D341Med (cell line): ENCODE results near the gene CDH16.
"Not testable (repeated sequence)": the region's sequence is repeated elsewhere in the genome, so short reads cannot be mapped to it uniquely, and the experiment has no call there.

Source experiments
- DNase-seq: peaks from one replicate; pipeline ENCODE4 v3.0.0; 2012; ENCODE audit warnings: low spot score

The CDH16 gene

DNA sequence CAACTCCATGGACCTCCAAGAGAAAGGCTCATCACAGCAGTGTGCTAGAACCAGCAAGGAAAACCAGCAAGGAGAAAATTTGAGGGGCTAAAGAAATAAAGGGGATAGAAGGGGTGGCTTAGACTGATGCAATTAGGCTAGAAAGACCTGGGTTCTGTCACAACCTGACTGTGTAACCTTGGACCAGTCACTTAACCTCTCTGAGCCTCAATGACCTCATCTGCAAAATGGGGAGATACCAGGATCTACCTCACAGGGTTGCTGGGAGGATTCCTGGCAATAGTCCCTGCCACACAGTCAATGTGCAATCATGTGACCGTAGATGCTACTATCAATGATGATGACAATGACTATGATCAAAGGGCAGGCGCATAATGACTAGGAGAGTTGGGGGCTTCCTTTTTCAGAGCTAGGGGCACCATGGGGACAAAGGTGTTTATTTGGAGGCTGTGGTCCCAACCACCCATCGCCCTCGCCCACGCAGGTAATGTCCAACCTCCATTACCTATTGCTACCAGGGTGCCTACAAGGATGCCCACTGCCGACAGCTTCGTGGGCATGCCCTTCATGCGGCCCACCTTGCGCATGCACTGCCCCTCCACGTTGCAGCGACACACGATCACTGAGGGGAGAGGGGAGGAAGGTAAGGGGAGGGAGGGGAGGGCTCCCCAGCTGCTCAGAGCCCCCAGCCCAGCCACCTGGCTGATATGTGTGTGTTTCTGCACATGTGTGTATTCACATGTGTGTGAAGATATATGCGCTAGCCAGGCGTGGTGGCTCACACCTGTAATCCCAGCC lies 9.7 kb downstream of the CDH16 start:
- DNase-seq: no peak

DNA sequence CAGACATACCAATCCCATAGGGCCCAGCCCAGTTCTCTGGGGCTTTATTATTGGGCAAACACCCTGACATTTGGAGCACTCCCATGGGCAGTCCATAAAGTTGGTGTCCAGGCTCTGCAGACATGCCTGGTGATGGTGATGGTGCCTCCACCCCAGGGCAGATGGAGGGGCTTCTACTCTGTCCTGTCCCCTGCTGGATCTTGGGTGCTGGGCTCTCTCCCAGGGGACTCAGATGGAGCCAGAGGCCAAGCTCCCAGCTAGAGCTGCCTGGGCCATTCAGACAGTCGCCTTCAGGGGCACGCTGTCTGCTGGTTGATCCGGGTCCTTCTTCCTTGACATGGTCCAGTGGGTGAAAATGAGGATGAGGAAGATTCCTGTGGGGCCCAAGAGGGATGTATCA lies 10.6 kb downstream of the CDH16 start:
- DNase-seq: no peak

DNA sequence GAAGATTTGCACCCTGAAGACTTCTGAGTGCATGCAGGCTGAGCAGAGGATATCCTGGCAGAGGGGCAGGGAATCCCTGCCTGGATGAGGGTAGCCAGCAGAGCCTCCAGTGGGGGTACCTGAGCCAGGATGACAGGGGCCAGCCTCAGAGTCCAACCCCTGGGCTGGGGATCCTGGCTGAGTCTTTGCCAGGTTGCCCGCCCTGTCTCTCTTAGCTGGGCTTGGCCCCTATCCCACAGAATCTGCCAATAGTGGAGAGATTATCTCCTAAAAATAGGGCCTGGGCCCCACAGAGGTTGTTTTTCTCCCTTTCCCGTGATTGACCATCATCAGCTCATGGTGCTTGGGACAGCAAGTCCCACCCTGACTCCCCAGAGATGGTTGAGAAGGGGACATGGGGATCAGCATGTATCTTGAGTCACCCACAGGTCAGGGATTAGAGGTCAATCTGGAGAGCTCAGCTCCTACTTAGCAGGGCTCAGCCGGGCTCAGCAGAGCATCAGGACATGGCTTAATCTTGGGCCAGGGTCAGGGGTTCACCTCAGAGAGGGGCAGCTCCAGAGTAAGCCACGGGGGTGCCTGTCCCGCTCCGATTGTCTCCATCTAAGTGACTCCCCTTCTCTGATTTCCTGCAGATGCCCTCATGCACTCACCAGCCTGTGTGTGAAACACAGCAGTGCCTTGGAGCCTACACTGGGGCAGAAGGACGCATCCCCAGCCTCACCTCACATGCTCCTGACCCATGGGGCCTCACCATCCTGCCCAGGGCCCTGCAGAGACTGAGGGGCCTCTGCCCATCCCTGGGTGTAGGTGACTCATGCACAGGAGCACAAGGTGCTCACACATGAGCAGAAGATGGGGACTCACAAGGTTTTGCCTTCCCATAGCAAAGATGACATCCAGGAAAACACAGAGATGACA lies 11.5 kb downstream of the CDH16 start:
- DNase-seq: no peak

DNA sequence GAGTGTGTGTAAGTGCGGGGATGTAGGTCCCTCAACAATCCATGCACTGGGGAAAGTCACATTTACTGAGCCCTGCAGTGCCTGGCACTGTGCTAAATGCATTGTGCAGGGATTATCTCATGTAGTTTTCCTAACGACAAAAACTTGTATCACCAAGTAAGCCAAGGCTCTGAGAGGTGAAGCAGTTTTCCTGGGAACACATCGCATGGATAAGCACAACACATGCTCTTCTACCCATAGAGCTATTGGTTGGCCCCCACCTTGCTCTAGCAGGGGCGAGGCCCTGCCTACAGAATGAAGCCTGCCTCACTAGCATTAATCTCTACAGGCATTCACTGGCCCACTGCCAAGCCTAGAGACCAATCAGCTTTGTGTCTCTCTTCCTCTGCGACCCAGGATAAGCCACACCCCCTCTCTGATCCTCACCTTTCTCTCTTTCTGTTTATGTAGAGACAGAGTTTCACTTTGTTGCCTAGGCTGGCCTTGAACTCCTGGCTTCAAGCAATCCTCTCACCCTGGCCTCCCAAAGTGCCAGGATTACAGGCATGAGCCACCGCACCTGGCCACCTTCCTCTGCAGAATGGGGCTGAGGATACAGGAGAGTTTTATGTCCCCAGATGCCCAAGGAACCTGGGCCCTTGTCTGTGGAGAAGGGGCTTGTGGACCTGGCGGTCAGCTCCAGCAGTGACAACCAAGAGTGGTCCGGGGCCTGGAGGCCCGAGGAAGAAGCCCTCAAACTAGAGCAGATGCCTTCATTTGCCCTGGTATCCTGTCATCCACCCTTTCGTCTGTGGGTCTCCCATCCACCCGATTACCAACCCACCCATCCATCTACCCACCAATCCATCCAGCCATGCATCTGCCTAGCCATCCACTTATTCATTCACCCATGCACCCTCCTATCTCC lies 12.8 kb downstream of the CDH16 start:
- DNase-seq: peak; percentile 80

DNA sequence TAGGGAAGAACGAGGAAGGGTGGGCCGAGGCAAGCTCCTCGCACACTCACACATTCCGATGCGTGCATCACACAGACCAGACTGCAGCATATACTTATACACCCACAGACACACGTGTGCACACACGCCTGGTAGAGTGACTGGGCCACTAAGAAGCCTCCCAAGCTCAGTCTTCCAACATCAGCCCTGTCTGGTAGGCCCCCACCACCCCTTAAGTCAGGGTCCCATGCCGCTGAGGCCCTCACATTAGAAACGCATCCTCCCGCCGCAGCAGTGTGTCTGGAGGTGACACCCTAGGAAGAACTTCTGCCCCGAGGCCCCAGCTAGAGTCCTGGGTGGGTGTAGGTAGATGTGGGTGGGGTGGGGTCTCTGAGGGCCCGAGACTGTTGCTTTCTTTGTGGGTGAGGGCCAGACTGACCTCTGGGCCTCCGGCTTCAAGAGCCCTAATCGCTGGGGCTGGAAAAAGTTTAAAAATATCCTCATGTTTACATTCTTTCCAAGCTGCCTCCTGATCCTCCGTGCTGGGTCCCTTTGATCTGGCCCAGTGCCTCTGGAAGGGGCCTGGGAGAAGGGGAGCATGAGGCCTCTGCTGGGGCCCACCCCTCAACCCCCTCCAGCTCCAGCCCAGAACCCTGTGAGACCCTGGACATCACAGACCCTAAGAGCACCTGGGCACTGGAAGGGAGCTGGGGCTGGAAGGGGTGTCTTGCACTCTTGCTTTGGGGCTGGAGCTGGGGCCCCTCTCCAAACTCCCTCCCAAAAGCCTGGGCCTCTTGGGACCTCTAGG lies 13.6 kb downstream of the CDH16 start:
- DNase-seq: no peak

DNA sequence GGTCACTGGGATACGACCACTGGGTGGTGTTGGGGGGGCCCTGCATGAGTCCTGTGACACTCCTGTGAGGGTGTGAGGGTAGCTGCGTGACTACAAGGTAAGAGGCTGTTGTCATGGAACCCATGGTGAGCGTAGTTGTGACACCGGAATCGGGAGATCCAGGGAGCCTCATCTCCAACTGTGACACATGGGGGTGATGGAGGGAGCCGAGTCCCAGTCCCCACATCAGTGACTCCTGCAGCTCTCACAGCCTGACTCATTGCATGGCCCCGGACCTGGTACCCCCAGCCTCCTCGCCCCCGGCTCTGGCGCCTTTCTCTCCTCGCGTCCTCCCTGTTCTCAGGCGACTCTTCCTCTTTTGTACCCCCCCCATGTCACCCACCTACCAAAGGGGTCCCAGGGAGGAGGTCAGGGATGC lies 14.2 kb downstream of the CDH16 start:
- DNase-seq: no peak

DNA sequence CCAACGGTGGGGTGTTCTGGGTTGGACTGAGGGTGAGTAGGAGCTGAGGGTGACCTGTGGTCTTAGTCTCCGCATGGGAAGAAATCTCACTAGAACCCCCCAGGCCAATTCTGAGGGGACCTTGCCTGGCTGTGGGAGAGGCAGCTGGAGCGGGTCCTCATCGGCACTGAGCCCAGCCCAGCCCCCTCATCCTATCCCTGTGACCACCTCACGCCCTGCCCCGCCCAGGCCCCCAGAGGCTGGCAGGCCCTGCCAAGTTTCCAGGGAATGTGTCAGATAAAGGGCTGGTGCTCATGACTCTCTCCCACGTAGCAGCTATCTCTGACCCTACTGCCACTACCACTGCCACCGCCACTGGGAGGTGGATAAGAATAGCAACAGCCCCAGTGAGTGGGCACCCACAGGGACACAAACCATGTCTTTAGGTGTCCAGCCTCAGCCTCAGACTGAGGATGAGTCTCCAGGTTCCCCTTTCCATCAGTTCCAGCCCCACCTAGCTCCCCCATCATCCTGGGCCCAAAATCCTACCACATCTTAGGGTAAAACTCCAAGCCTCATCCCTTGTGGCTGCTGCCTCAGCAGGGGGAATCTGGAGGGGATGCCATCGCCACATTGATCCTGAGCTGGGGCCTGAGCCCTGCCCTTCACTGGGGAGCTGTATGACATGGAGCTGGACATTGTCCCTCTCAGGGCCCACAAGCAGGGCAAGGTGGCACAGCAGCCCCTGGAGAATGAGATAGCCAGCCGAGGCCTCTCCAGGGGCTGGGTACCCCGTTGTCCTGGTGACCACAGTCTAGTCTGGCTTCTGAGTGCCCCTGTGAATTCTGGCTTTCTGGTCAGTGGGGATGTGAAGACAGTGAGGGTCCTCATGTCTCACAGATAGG lies 14.9 kb downstream of the CDH16 start:
- DNase-seq: no peak

DNA sequence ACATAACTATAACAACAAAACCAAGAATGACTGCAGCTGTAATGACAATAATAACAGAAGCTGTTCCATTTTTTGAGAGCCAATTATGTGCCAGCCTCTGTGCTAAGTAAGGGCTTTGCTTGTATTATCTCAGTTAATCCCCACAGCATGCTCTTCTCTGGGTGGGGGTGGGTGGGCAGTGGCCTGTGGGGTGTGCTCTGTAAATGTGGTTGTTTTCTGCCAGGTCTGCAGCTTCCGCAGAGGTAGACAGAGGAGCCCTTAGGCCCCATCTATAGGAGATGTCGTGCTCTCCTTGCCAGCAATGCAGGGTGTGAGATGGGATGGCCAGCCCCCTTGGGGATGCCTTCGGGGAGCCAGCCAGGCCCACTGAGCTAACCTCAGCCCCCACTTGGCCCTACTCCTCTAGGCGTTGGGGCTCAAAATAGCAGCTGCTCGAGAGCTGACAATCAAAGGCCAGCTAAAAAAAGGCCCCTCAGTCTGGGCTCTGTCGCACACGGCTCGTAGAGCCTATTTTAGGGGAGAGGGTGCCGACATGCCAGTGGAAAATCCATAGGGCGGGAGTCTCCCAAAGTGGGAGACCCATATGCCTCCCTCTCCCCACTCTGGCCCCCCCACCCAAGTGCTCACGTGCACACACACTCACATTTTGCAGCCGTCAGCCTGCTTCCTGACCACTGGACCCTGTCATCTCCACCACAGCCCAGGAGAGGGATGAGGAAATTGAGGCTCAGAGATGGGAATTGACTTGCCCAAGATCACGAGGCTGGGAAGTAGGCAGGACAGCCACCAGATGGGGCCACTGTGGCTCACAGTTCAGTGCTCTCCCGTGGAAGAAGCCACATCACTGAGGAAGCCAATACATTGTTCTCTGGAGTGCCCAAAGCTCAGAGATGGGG lies 15.8 kb downstream of the CDH16 start:
- peak; percentile 69 for DNase-seq

DNA sequence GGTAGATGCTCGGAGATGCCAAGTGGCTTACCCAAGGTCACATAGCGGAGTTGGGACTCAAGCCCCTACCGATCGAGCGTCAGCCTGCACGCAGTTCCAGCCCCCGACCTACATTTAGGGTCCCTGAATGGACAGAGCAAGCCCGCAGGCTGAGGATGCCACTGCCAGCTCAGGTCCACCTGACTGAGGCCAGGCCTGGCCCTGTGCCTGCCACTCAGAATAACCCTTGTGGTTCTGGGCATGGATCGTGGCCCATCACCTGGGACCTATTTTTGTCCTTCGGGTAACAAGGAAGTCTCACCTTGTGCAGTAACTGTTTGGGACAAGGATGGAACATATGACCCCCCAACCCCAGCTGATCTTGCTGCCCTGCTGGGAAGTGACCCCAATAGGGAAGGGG lies 17.1 kb downstream of the CDH16 start:
- DNase-seq: no peak

DNA sequence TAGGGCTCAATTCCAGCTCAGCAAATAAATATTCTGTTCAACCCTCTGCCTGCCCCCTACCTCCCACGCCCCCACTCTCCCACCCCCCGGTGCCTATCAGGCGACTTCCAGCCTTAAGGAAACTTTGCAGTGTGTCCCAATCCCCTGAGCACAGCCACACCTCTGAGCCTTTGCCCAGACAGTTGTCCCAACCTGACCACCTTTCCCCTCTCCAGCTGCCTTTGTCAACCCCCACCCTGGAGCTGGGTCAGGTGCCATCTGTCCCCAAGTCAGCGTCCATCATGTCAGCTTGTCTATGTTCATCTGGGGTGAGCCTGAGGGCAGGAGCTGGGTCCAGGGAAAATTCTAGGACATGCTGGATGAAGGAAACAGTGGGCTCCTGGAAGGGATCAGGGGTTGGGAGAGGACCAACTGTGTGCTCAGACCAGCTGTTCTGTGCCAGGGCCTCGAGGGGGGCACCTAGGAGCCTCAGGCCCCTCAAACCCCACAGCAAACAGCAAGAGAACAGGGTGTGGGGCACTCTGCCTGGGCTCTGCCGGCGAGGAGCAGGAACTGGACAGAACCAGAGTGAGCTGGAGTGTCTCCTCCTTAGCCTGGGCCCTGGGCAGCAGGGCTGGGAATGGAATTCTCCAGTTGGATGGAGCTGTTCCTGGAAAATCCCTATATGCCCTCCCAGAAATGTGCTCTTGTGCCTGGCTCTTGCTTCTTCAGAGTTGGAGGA lies 17.8 kb downstream of the CDH16 start:
- DNase-seq: no peak

DNA sequence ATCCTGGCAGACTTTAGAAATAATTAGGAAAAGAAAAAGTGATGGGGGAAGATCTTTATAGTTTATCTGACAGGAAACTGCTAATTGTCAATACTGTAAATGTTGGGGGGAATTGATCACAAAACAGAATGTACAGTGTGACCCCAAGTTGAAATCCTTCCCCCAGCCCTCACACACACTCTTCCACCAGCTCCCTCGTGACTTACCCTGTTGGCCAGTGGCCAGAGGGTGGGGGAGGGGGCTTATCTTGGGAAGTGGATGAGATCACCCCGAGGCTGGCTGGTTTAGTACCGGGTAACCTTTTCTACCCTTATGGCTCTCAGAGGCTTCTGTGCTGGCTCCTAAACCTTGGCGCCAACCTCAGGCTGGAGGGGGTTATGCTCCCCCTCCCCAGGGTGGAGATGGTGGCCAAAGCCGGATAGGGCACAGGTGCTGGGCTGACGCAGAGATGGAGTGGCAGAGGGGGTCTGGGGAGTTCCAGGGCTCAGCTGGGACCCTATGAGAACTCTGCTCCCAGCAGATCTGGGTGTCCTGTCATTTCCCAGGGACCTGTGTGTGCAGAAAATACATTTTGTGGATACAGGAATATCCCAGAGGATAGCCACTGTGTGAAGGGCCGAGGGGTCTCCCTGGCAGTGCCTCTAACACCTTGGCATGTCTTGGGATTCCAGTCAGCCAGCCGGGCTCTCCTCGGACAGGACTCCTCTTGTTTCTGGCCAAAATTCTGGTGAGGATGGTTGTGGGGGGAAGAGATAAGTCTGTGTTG lies 18.6 kb downstream of the CDH16 start:
- DNase-seq: peak; percentile 52

DNA sequence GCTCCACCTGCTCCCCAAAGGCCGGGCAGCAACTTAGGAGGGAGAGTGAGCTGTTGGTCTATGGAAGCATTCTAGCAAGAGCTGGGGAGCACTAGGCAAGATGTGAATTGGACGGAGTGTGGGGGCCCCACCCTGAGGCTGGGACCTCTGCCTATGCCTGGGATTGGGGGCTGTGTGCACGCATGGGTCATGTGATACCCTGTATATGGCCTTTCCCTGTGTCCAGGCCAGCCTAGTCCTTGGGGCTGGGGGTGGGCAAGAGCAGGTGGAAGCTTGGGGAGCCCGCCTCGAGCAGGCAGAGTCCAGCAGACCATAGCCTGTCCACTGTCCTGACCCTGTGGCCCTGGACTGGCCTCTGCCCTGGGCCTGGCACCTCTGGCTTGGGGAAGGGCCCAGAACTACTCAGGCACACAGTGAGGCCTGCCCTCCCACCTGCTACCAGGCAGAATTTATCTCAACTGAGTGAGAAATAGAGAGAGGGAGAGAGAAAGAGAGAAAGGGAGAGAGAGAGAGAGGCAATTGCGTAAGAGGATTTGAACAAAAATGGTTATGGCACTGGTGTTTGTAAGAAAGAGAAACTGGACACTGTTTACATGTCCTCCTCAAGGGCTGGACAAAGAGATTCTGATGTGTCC lies 19.3 kb downstream of the CDH16 start:
- DNase-seq: peak; percentile 21

DNA sequence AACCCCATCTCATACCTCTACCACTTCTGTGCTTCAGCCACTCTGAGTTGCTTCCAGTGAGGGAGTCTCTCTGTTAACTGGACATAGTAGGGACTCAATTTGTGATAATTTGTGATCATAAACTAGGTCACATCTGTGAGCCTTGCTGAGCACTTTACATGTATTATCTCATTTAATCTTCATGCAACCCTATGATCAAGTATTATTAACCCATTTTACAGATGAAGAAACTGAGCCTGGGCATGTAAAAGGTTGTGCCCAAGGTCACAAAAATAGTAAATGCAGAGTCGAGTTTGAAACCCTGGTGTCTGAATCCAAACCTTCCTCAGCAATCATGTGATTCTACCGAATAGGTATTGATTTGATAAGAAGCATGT lies 19.8 kb downstream of the CDH16 start:
- DNase-seq: no peak

DNA sequence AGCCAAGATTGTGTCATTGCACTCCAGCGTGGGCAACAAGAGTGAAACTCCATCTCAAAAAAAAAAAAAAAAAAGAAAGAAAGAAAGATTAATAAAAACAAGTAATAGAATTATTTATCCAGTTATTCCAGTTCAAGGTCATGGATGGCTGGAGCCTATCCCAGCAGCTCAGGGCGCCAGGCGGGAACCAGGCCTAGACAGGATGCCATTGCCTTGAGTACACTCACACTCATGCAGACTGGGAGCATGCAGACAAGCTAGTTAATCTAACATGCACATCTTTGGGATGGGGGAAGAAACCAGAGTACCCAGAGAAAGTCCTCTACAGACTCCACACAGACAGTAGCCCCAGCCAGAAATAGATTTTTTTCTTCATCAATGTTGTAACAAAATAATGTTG lies 20.5 kb downstream of the CDH16 start:
- DNase-seq: no peak

DNA sequence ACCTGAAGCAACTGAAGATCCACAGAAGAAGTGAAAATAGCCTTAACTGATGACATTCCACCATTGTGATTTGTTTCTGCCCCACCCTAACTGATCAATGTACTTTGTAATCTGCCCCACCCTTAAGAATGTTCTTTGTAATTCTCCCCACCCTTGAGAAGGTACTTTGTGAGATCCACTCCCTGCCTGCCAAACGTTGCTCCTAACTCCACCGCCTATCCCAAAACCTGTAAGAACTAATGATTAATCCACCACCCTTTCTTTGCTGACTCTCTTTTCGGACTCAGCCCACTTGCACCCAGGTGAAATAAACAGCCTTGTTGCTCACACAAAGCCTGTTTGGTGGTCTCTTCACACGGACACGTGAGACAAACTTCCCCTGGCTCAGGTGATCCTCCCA lies 22.0 kb downstream of the CDH16 start:
- DNase-seq: not testable (repeated sequence)

DNA sequence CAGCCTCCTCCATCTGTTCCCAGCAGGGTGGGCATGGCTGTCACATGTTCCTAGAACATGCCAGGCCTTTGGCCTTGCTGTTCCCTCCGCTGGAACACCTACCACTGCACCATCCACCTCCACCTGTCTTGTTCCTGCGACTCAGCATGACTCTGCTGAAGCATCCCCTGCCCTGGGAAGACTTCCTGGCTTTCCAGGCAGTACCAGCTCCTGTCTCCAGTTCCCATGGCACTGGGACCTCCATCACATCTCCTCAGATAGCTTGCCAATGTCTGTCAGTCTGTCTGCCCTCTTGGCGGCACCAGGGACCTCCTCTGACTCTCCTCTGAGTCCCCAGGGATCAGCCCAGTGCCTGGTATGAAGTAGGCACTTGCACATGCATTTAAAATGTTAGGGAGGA lies 22.7 kb downstream of the CDH16 start:
- no peak for DNase-seq

DNA sequence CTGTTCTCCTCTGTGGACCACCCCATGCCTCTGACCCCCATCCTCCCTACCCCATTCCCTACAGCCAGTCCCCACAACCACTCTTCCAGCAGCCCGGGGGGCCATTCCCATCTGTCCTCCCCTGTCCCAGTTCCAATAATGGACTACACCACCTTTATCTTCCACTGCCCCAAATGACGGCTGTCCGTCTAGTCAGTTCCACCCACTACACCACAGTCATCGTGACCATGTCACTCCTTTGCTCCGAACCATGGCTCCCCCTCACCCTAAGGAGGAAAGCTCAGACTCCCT lies 23.1 kb downstream of the CDH16 start:
- DNase-seq: no peak
